Measurements from ENCODE around the gene BIN2. TPM values are rescaled to one million over a fixed set of nuclear protein-coding genes. Genes with fewer than 3 reads are reported as not detected.
"Not testable (repeated sequence)": the region's sequence is repeated elsewhere in the genome, so short reads cannot be mapped to it uniquely, and the experiment has no call there.

Gene BIN2
- total and polyA plus RNA-seq, 2 donors (not counting 1 experiment from before 2014, with no cell fraction given) = not detected

DNA sequence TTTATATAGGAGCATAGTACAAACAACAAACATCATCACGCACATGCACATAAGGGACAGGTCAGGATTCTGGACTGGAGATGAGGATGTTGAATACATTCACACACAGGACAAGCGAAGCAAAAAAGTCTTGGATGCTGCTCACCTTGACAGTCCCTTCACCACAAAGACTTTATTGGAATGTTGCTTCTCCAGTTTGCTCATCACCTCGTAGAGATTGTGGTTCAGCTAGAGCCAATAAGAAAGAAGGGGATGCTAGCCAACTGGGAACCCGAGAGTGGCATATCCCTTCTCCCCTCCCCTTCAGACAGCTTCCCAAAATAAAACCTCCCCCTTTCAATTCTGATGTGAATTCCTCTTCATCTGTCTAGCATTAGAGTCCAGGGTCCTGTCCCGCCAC, 28.3 kb downstream of the BIN2 start:
- Histone ChIP-seq H2AFZ (ENCODE audit: low read length) (no peak overlapping the region), H3K9ac (ENCODE audit: insufficient read depth, low read length) (no peak overlapping the region), H3K4me1 (ENCODE audit: control insufficient read depth, extremely low read depth, insufficient read depth, low read length) (no peaks in the 10 kb centered on the region), H3K9me3 (ENCODE audit: control insufficient read depth, insufficient read depth, low read depth, low read length) (no peaks in the 10 kb centered on the region), H3K36me3 (ENCODE audit: control insufficient read depth, insufficient read depth, low read length) (no peaks in the 10 kb centered on the region), H3K4me2 (ENCODE audit: extremely low read depth, insufficient read depth, low read length) (no peak overlapping the region), H4K20me1 (ENCODE audit: control insufficient read depth, extremely low read depth, insufficient read depth, low read length) (no peaks in the 10 kb centered on the region), H3K79me2 (ENCODE audit: control insufficient read depth, insufficient read depth, low read length) (no peaks in the 10 kb centered on the region), H3K27me3 (ENCODE audit: control insufficient read depth, insufficient read depth, low read length) (no peaks in the 10 kb centered on the region), H3K4me3 (replicated peaks in 1 of 4; ENCODE audit: control extremely low read depth in 1 of 4, insufficient read depth in 1 of 4, low read depth in 3 of 4, low read length in 4 of 4) (no peak overlapping the region), H3K27ac (ENCODE audit: insufficient read depth, low read length) (no peak overlapping the region)
- no peak for TF ChIP-seq EZH2 (IDR thresholded peaks at IDR 0.05; ENCODE audit: low read length, missing control alignments)
- TF ChIP-seq, protein P1, sequence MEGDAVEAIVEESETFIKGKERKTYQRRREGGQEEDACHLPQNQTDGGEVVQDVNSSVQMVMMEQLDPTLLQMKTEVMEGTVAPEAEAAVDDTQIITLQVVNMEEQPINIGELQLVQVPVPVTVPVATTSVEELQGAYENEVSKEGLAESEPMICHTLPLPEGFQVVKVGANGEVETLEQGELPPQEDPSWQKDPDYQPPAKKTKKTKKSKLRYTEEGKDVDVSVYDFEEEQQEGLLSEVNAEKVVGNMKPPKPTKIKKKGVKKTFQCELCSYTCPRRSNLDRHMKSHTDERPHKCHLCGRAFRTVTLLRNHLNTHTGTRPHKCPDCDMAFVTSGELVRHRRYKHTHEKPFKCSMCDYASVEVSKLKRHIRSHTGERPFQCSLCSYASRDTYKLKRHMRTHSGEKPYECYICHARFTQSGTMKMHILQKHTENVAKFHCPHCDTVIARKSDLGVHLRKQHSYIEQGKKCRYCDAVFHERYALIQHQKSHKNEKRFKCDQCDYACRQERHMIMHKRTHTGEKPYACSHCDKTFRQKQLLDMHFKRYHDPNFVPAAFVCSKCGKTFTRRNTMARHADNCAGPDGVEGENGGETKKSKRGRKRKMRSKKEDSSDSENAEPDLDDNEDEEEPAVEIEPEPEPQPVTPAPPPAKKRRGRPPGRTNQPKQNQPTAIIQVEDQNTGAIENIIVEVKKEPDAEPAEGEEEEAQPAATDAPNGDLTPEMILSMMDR (conservative IDR thresholded peaks at IDR 0.05 in 1 of 2, IDR thresholded peaks at IDR 0.05 in 1 of 2; ENCODE audit: low read depth in 1 of 2, low read length in 2 of 2) = no peak
- DNase-seq (ENCODE audit: low read depth in 2 of 2) = no peak

- H3K79me2 ChIP-seq (ENCODE audit: control insufficient read depth, insufficient read depth, low read length); H3K27ac ChIP-seq (ENCODE audit: insufficient read depth, low read length); H3K9me3 ChIP-seq (ENCODE audit: control insufficient read depth, insufficient read depth, low read depth, low read length); H3K4me3 ChIP-seq (replicated peaks in 1 of 4; ENCODE audit: control extremely low read depth in 1 of 4, insufficient read depth in 1 of 4, low read depth in 3 of 4, low read length in 4 of 4); H3K4me2 ChIP-seq (ENCODE audit: extremely low read depth, insufficient read depth, low read length); H2AFZ ChIP-seq (ENCODE audit: low read length); H3K4me1 ChIP-seq (ENCODE audit: control insufficient read depth, extremely low read depth, insufficient read depth, low read length); DNase-seq (ENCODE audit: low read depth in 2 of 2); H3K9ac ChIP-seq (ENCODE audit: insufficient read depth, low read length); H4K20me1 ChIP-seq (ENCODE audit: control insufficient read depth, extremely low read depth, insufficient read depth, low read length); H3K27me3 ChIP-seq (ENCODE audit: control insufficient read depth, insufficient read depth, low read length); H3K36me3 ChIP-seq (ENCODE audit: control insufficient read depth, insufficient read depth, low read length): not testable (repeated sequence)
Observed at GRCh38 chr12:51294097-51294496, 29.9 kb downstream of the BIN2 start.

DNA sequence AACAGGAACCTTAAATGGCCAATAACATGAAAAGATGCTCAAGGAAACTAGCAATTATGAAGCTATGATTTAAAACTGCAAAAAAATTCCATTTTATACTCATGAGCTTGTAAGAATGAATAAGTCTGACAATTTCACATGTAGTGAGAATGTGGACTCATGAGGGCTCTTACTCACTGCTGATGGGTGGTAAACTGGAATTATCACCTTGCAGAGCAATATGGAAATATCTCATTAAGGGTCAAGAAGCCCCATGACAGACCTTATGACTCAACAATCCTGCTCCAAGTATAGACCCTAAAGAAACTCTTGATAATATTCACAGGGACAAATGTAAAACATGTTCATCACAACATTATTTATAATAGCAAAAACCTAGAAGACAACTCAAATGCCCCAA, 30.3 kb downstream of the BIN2 start:
- Histone ChIP-seq H3K4me1 (ENCODE audit: control insufficient read depth, extremely low read depth, insufficient read depth, low read length) (no peaks in the 10 kb centered on the region), H3K9ac (ENCODE audit: insufficient read depth, low read length) (no peak overlapping the region), H3K36me3 (ENCODE audit: control insufficient read depth, insufficient read depth, low read length) (no peaks in the 10 kb centered on the region), H4K20me1 (ENCODE audit: control insufficient read depth, extremely low read depth, insufficient read depth, low read length) (no peaks in the 10 kb centered on the region), H3K79me2 (ENCODE audit: control insufficient read depth, insufficient read depth, low read length) (no peaks in the 10 kb centered on the region), H3K27ac (ENCODE audit: insufficient read depth, low read length) (no peak overlapping the region), H3K4me2 (ENCODE audit: extremely low read depth, insufficient read depth, low read length) (no peak overlapping the region), H3K9me3 (ENCODE audit: control insufficient read depth, insufficient read depth, low read depth, low read length) (no peaks in the 10 kb centered on the region), H2AFZ (ENCODE audit: low read length) (no peak overlapping the region), H3K27me3 (ENCODE audit: control insufficient read depth, insufficient read depth, low read length) (no peaks in the 10 kb centered on the region), H3K4me3 (replicated peaks in 1 of 4; ENCODE audit: control extremely low read depth in 1 of 4, insufficient read depth in 1 of 4, low read depth in 3 of 4, low read length in 4 of 4) (no peak overlapping the region)
- DNase-seq (ENCODE audit: low read depth in 2 of 2) = no peak
- TF ChIP-seq, protein P1 (conservative IDR thresholded peaks at IDR 0.05 in 1 of 2, IDR thresholded peaks at IDR 0.05 in 1 of 2; ENCODE audit: low read depth in 1 of 2, low read length in 2 of 2) = no peak
- no peak for TF ChIP-seq EZH2 (IDR thresholded peaks at IDR 0.05; ENCODE audit: low read length, missing control alignments)

- H4K20me1 ChIP-seq (ENCODE audit: control insufficient read depth, extremely low read depth, insufficient read depth, low read length); H3K4me1 ChIP-seq (ENCODE audit: control insufficient read depth, extremely low read depth, insufficient read depth, low read length); H3K9me3 ChIP-seq (ENCODE audit: control insufficient read depth, insufficient read depth, low read depth, low read length); H3K27ac ChIP-seq (ENCODE audit: insufficient read depth, low read length); H3K4me2 ChIP-seq (ENCODE audit: extremely low read depth, insufficient read depth, low read length); H3K9ac ChIP-seq (ENCODE audit: insufficient read depth, low read length); H3K4me3 ChIP-seq (replicated peaks in 1 of 4; ENCODE audit: control extremely low read depth in 1 of 4, insufficient read depth in 1 of 4, low read depth in 3 of 4, low read length in 4 of 4); H3K79me2 ChIP-seq (ENCODE audit: control insufficient read depth, insufficient read depth, low read length); H3K27me3 ChIP-seq (ENCODE audit: control insufficient read depth, insufficient read depth, low read length); H2AFZ ChIP-seq (ENCODE audit: low read length); H3K36me3 ChIP-seq (ENCODE audit: control insufficient read depth, insufficient read depth, low read length); DNase-seq (ENCODE audit: low read depth in 2 of 2): not testable (repeated sequence)
Observed at GRCh38 chr12:51291603-51292513, 32.1 kb downstream of the BIN2 start.
